ENCODE results near the gene CRYGS.

Gene CRYGS

DNA sequence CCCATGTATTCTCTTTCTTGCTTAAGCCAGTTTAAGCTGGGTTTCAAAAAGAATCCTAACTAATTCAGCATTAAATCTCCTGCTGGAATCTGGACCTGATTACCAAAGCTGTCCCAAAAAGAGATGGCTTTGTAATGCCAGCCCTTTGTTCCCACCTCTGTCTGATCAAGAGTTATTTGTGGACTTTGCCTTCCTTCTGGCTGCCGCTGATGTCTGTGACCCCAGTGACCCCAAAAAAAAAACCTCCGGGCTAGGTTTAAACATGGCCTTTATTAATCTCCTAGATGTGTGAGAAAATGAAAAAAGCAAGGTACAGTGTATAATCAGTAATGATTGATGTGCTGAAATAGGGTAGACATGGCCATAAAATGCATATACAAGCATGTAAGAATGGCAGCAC is 20.7 kb downstream of the CRYGS start:
- TF ChIP-seq CTCF (IDR thresholded peaks at IDR 0.05; ENCODE audit: low read depth, low read length), result no peak
- DNase-seq (ENCODE audit: extremely low read depth, low read depth), result no peak

DNA sequence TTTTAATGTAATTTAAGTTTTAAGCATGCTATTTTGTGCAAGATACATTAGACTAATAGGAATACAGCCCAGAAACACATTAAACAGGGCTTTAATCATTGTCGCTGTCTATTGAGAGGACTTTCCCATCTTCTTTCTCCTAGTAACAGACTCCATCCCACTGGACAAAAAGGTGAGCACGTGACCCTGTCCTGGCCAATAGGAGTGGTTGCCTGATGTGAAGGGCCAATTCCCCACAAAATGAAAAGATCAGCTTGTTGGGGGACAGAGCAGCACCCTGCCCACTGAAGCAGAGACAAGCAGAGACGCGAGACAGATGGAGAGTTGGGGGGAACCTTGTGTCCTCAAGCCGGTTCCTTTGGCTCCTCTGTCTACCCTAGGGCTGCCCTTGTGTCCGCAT is 21.2 kb downstream of the CRYGS start:
- DNase-seq (ENCODE audit: extremely low read depth, low read depth), result no peak
- no peak for TF ChIP-seq CTCF (IDR thresholded peaks at IDR 0.05; ENCODE audit: low read depth, low read length)

- no peak for DNase-seq (ENCODE audit: extremely low read depth, low read depth)
These were observed 23.0 kb downstream of the CRYGS start for GRCh38 chr3:186520957-186521842.

GRCh38 chr3:186520431-186520830 is 23.7 kb downstream of the CRYGS start:
- TF ChIP-seq CTCF (IDR thresholded peaks at IDR 0.05; ENCODE audit: low read depth, low read length), result no peak
- DNase-seq (ENCODE audit: extremely low read depth, low read depth), result no peak

More at GRCh38 chr3:186520957-186521842, 23.0 kb downstream of the CRYGS start:
- no peak for TF ChIP-seq CTCF (IDR thresholded peaks at IDR 0.05; ENCODE audit: low read depth, low read length)

DNA sequence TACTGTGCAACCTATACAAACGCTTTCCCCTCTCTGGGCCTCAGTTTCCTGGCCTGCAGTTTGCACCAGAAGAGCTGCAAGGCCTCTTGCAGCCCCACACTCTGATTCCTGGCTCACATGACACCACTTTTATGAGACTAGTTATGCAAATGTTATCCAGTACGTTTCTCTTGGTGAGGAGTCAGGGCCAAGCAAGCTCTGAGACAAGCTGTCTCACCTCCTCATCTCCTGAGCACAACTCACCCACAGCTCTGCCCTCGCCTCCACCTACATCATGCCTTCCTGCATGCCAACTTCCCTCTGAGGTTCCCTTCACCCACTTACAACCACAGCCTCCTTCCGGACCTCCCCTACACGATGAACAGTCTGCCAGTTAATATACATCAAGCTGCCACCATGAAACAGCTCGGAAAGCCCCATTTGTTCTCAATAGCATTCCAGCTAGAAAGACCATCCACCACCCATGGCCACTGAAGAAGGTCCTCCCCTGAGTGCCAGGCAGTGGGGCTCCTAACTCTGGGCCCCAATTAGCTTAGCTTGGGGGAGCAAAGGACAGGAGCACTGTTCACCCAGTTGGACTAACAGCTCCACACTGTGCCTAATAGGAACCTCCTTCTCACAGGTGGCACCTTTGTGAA is 25.0 kb downstream of the CRYGS start:
- TF ChIP-seq CTCF (IDR thresholded peaks at IDR 0.05; ENCODE audit: low read depth, low read length), result no peak
- no peak for DNase-seq (ENCODE audit: extremely low read depth, low read depth)

DNA sequence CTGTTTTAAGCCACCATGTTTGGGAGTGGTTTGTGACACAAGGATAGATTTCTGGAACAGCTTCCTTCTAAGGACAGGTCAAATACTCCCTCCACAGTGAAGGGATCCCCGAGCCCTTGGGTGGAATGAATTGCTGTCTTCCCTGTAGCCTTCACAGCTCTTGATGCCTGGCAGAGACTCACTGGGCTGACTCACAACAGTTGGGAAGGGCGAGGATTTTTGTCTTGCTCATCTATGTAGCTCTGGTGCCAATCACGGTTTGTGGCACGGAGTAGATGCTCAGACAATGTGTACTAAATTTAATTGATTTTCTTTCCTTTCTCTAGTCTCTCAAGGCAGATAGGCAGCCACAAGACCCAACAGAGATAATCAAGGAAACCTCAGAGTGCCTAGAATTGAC is 27.0 kb downstream of the CRYGS start:
- DNase-seq (ENCODE audit: extremely low read depth, low read depth), result no peak
- TF ChIP-seq CTCF (IDR thresholded peaks at IDR 0.05; ENCODE audit: low read depth, low read length), result no peak

GRCh38 chr3:186516646-186517045 is 27.5 kb downstream of the CRYGS start:
- TF ChIP-seq CTCF (IDR thresholded peaks at IDR 0.05; ENCODE audit: low read depth, low read length), result no peak
- no peak for DNase-seq (ENCODE audit: extremely low read depth, low read depth)
